WI38 (cell line): ENCODE results near the gene TEKT3.

Source experiments
- H3K4me3 ChIP-seq: 2 replicates; pipeline ENCODE4 v1.5.1; 2011; ENCODE audit warnings: low read depth, mild to moderate bottlenecking, control low read depth, low read length
- CTCF ChIP-seq: IDR thresholded peaks from 2 replicates; pipeline ENCODE4 v1.5.1; 2012; ENCODE audit warnings: low read depth, mild to moderate bottlenecking, control low read depth, low read length

TEKT3 gene

DNA sequence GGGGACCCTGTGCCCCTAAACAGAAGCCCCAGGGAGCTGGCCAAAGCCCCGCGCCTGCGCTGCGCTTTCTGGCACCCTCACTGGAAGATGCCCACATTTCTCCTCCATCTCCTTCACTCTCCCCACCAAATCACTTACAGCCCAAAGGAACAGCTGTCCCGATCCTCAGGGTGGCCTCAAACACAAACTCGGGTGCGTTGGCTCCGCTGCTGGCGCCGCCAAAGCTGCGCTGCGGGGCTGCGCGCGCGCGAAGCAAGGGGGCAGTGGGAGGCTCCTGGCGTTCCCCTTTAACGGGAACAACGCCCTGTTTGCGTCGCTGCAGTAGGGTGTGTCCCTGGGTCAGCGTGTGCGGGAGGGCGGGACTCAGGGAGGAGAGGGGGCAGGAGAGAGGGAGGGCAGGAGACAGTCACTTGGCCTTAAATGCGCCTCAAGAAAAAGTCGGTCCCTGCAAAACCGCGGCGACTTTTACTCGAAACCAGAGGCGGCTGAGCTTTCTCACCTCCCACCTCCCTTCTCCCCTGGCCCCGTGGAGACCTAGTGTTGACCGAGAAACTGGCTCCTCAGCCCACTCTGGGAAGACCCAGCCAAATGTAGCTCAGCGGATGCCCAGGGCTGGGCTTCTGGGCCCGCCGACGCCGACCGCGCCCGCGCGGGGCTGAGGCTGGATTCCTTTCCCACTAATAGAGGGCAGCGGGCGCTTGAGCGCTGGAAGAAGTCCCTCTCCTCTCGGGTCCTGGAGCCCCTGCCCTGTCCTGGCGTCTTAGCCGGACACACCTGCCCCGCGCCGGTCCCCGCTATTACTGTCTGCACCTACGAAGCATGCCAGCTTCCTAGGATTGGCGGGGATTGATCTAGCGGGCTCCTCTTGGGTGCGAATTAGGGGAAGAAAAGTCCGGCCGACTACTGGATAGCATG is 78.8 kb downstream of the TEKT3 start:
- H3K4me3 ChIP-seq: peak overlapping the region; percentile 91
- TF ChIP-seq CTCF: peak; percentile 34

- no peak for TF ChIP-seq CTCF
- H3K4me3 ChIP-seq: peak overlapping the region; percentile 91
Observed at GRCh38 chr17:15261802-15262290, 79.6 kb downstream of the TEKT3 start.

DNA sequence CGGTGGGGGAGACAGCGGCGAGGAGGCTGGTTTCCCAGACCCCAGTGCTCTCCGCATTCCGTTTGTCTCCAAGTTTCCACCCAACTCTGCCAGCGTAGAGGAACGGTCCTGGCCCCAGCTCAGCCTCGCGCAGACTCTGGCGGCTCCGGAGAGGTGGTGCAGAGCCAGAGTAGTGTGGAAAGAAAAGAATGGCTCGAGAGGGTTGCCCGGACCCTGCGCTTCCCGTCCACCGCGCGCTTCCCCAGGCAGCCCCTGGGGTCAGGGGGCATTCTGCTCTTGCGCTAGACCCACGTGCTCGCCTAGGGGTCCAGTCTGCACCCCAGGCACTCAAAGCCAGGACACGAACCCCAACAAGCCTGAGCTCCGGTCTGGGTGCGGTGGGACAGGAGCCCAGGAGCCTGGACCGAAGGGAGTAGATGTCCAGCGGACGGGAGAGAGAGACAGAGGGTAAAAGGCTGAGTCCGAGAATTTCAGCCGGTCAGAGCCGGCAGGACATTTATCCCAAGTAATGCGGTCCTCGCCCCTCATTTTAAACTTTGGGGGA is 80.1 kb downstream of the TEKT3 start:
- H3K4me3 ChIP-seq: peak overlapping the region; percentile 91
- TF ChIP-seq CTCF: no peak

GRCh38 chr17:15260376-15261257 is 80.8 kb downstream of the TEKT3 start:
- TF ChIP-seq CTCF: peak; percentile 38
- peak overlapping the region; percentile 91 for H3K4me3 ChIP-seq

DNA sequence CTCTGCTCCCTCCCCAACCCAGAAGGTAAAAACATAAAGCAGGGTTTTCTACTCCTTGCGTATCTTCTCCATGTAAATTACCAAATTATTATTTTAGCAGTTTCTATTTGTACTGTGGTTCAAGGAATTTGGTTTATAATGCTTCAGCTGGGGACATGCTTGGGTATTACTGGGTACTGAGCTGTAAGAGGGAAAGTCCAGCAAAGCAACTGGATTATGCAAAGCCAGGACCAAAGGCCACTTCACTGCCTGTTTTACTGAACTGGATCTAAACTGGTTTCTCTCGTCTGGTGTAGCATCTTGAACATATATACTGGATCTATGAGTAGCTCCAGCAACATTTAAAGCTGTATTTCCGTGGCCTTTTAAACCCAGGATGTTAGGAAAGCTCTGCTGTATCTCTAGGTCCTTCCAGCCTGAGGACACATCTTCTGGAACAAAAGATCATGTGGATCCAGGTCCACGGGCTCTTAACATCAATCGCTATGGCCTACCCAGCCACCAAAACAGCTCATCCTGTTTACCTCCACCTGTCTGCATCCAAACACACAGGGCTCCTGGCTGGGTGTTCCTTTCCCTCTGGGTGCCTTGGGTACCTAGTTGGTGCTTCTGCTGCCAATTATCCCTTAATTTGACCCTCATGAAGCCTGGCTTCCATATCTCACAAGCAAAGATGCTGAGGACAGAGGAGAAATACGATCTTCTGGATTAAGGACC is 83.4 kb downstream of the TEKT3 start:
- H3K4me3 ChIP-seq: no peak overlapping the region
- TF ChIP-seq CTCF: no peak

GRCh38 chr17:15257258-15257788 is 84.1 kb downstream of the TEKT3 start:
- TF ChIP-seq CTCF: peak; percentile 83
- H3K4me3 ChIP-seq: 0 out of 2 replicates have a peak overlapping the region, but pooled peaks have one; percentile 8
